GM18498 (cell line): ENCODE results near the gene CARF.

Experiments used
- ATAC-seq: cut with Tn5 transposase; IDR thresholded peaks from one replicate; pipeline ENCODE4 v1.9.1; 2021; ENCODE audit warnings: mild to moderate bottlenecking, moderate library complexity; ENCODE audit not compliant: unreplicated experiment

The CARF gene

GRCh38 chr2:203016716-203017115 is 104.6 kb downstream of the CARF start:
- ATAC-seq = no peak

- no peak for ATAC-seq
Measured at GRCh38 chr2:203018181-203018580, 106.1 kb downstream of the CARF start.

DNA sequence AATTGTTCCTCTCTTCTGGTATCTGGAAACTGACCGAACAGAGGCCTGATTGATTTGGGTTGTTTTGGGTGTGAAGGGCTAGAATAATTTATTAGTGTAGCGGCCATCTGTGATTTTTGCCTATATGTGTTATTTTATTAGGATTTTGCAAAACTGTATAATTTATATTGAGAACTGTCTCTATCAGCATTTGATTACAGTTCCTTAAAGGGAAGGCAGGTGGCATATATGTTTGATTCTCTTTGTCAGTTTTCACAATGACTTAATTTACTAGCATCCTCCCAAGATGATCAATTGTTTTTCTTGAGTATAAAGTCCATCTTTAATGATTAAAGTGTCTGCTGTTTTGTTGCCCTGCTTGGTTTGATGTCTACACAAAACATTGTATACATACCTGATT is 107.1 kb downstream of the CARF start:
- ATAC-seq = no peak

DNA sequence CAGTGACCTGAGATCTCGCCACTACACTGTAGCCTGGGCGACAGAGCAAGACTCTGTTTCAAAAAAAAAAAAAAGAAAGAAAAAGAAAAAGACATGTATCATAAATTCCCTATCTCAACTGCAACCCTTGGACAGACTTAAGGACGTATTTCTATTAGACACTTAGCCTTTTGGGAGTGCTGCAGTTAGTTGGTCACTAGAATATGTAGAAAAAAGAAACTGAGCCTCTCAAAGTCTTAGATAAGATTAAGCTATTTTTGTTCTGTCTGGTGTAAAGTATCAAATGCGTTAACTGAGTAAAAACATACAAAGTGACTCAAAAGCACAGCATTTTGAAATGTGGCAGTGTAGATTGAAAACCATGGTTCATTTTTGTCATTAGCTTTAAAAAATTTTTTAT is 109.9 kb downstream of the CARF start:
- no peak for ATAC-seq

DNA sequence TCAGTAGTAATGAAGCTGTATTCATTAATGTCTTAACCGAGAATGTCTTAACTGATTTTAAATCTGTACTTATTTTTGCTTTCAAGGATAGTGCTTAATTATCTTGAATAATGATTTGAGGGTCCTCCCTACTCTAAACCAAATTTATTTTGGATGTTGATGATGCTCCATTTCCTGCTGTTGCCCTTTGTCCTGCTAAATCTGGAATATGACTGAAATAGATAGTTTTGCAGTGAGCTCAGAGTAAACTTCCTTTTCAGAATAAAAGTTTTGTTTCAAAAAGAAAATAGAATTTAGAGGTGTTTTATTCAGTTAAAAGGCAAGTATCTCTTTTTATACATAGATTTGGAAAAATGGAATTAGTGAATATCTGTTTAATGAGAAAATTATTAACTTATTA is 110.7 kb downstream of the CARF start:
- no peak for ATAC-seq

- no peak for ATAC-seq
Measured at GRCh38 chr2:203025592-203025991, 113.5 kb downstream of the CARF start.

DNA sequence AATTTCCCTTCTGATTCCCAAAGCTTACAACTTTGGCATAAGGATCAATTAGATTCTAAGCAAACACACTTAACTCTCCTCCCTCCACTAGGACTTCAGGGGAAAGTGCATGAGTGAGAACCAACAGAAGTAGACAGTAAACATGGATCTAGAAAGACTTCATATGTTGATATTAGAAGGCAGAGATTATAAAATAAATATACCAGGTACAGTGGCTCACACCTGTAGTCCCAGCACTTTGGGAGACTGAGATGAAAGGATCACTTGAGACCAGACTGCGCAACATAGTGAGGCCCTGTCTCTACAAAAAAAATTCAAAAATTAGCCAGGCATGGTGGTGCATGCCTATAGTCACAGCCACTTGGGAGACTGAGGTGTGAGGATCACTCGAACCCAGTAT is 118.5 kb downstream of the CARF start:
- ATAC-seq = no peak

DNA sequence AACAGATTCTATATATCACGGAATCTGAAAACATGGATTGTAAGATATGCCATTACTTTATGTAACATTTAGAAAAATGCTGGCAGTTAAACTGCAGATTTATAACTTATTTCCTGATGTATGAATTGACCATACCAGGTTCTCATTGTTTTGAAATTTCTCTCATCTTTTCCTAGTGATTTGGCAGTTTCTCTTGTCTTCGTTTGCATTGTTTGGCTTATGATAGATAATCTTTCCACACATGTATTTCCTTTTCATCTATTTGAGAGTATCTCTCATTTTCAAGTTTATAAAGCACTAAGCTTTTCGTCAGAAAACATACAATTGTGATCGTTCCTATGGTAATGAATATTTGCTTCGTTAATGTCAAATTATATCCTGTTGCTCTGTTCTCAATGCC is 118.9 kb downstream of the CARF start:
- no peak for ATAC-seq

DNA sequence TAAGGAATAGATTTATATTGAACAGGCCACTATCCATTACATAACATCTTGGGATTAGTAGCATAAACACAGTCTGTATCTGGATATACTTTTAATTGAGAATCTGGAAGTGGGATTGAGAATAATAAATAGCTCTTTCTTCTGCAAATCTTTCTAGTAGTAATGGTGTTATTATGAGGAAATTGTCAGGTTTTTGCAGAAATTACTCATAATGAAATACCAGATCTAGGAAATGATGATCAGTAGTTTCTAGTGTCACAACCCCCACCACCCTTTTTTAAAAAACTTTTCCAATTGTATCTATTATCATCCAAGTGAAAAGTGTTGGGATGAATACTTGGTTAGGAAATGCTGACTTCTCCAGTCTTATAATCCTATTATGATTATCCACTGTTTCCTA is 121.3 kb downstream of the CARF start:
- no peak for ATAC-seq

- no peak for ATAC-seq
Measured at GRCh38 chr2:203035879-203036470, 123.9 kb downstream of the CARF start.
